Measurements from ENCODE around the gene ROBO2. TPM values are rescaled to one million over a fixed set of nuclear protein-coding genes. Genes with fewer than 3 reads are reported as not detected.

The ROBO2 gene
- total and polyA plus RNA-seq, 7 donors, result 0.23 to 2.9 (median 0.38) TPM; not detected in 1

DNA sequence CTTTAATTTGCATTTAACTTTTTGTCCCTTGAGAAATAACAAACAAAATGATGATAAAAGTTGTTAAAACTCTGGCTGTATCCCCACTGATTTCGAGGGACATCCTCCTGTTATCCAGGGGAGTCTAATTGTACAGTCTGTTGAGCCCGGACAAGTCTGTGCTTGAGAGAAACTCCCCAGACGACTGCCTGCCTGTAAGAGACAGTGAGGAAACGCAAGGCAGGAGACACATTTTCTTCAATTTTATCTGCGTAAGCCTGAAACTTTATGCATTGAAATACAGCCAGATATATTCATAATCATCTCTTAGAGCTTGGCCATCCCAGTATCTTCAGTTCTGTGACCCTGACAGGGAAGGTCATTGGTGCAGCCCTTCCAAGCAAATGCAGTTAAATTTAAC, 97.7 kb downstream of the ROBO2 start:
- no peaks in the 10 kb centered on the region for H3K9me3 ChIP-seq
- 79 to 87% methylated on average over 5 of the region's 5 CpGs for WGBS, 2 donors
- no peaks in the 10 kb centered on the region for H3K4me1 ChIP-seq
- intact Hi-C loops (cut with DNase I), result no loop called here
- no peak overlapping the region for H3K27ac ChIP-seq
- no peak for DNase-seq
- no peaks in the 10 kb centered on the region for H3K27me3 ChIP-seq
- H3K4me3 ChIP-seq, result no peak overlapping the region
- H3K36me3 ChIP-seq, result no peaks in the 10 kb centered on the region
- TF ChIP-seq, protein P1, sequence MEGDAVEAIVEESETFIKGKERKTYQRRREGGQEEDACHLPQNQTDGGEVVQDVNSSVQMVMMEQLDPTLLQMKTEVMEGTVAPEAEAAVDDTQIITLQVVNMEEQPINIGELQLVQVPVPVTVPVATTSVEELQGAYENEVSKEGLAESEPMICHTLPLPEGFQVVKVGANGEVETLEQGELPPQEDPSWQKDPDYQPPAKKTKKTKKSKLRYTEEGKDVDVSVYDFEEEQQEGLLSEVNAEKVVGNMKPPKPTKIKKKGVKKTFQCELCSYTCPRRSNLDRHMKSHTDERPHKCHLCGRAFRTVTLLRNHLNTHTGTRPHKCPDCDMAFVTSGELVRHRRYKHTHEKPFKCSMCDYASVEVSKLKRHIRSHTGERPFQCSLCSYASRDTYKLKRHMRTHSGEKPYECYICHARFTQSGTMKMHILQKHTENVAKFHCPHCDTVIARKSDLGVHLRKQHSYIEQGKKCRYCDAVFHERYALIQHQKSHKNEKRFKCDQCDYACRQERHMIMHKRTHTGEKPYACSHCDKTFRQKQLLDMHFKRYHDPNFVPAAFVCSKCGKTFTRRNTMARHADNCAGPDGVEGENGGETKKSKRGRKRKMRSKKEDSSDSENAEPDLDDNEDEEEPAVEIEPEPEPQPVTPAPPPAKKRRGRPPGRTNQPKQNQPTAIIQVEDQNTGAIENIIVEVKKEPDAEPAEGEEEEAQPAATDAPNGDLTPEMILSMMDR (IDR thresholded peaks at IDR 0.05), result no peak
- TF ChIP-seq EP300 (IDR thresholded peaks at IDR 0.05), result no peak
- TF ChIP-seq POLR2A (IDR thresholded peaks at IDR 0.05), result no peak
- no peak for TF ChIP-seq POLR2AphosphoS5 (IDR thresholded peaks at IDR 0.05)

DNA sequence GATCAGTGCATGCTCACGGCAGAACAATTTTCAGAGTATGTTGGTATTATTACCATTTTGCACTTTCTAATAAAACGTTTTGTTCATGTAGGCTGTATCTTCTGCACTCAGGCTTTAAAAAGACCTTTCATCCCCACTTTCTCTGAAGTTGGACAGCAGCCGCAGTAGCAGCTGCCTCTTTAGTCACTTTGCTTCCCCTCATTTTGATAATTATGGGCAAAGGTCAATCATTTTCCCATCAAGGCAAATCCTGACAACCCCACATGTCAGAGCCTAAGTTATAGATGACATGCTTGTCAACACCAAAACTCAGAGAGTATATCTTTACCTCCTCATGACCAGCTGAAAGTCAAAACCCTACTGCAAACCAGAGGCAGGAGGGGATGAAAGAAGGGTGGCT, 99.7 kb downstream of the ROBO2 start:
- H3K4me3 ChIP-seq, result no peak overlapping the region
- no peak for TF ChIP-seq POLR2AphosphoS5 (IDR thresholded peaks at IDR 0.05)
- no peak for TF ChIP-seq EP300 (IDR thresholded peaks at IDR 0.05)
- TF ChIP-seq POLR2A (IDR thresholded peaks at IDR 0.05), result no peak
- TF ChIP-seq, protein P1 (IDR thresholded peaks at IDR 0.05), result no peak
- H3K27ac ChIP-seq, result no peak overlapping the region
- intact Hi-C loops (cut with DNase I), result no loop called here
- no peaks in the 10 kb centered on the region for H3K36me3 ChIP-seq
- no peaks in the 10 kb centered on the region for H3K9me3 ChIP-seq
- no peaks in the 10 kb centered on the region for H3K4me1 ChIP-seq
- no peak for DNase-seq
- 55 to 71% methylated on average over 3 of the region's 3 CpGs for WGBS, 2 donors
- no peaks in the 10 kb centered on the region for H3K27me3 ChIP-seq

DNA sequence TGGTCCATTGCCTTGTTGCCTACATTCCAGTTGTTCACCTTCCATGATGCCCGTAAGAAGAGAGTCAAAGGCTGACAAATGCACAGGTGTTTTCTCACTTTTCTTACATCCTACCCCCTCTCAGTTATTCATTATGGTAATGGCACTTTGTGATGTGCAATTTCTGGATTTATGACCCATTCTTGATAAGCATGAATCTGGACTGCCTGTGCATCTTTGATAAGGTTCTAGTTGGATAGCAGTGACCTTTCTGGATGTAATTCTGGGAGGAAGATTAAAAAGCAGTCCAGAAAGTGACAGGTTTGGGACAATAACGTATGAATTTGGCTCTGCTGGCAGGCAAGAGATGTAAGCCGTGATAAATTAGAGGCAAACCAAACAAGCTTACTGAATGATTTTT, 101.5 kb downstream of the ROBO2 start:
- no peak for DNase-seq
- Histone ChIP-seq H3K4me1 (no peaks in the 10 kb centered on the region), H3K27ac (no peak overlapping the region), H3K4me3 (no peak overlapping the region), H3K9me3 (no peaks in the 10 kb centered on the region), H3K36me3 (no peaks in the 10 kb centered on the region), H3K27me3 (no peaks in the 10 kb centered on the region)
- 68 to 86% methylated on average over 3 of the region's 3 CpGs for WGBS, 2 donors
- intact Hi-C loops (cut with DNase I), result no loop called here
- no peak for TF ChIP-seq POLR2A (IDR thresholded peaks at IDR 0.05)
- TF ChIP-seq POLR2AphosphoS5 (IDR thresholded peaks at IDR 0.05), result no peak
- TF ChIP-seq, protein P1 (IDR thresholded peaks at IDR 0.05), result no peak
- no peak for TF ChIP-seq EP300 (IDR thresholded peaks at IDR 0.05)

DNA sequence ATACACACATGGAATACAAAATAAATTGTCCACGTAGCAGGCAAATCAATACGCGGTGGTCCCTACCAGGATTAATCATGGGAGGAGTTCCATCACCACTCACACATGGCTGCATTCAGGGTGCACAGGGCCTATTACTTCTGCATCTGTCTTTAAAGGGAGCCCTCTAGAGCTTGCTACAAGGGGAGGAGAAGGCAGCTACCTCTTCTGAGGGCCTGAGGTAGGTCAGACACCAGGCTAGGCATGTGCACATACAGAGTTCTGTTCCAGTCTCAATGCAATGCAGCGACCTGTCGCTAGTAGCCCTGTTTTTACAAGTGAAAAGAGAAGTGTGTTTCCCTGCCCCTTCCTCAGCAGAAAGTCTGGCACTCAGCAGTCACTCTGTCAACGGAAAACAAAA, 102.7 kb downstream of the ROBO2 start:
- intact Hi-C loops (cut with DNase I), result no loop called here
- 75 to 78% methylated on average over 6 of the region's 6 CpGs for WGBS, 2 donors
- no peak overlapping the region for H3K4me3 ChIP-seq
- no peaks in the 10 kb centered on the region for H3K36me3 ChIP-seq
- no peak for DNase-seq
- H3K27ac ChIP-seq, result no peak overlapping the region
- H3K27me3 ChIP-seq, result no peaks in the 10 kb centered on the region
- no peaks in the 10 kb centered on the region for H3K4me1 ChIP-seq
- no peak for TF ChIP-seq POLR2AphosphoS5 (IDR thresholded peaks at IDR 0.05)
- no peak for TF ChIP-seq POLR2A (IDR thresholded peaks at IDR 0.05)
- no peak for TF ChIP-seq EP300 (IDR thresholded peaks at IDR 0.05)
- TF ChIP-seq, protein P1 (IDR thresholded peaks at IDR 0.05), result no peak
- H3K9me3 ChIP-seq, result no peaks in the 10 kb centered on the region

DNA sequence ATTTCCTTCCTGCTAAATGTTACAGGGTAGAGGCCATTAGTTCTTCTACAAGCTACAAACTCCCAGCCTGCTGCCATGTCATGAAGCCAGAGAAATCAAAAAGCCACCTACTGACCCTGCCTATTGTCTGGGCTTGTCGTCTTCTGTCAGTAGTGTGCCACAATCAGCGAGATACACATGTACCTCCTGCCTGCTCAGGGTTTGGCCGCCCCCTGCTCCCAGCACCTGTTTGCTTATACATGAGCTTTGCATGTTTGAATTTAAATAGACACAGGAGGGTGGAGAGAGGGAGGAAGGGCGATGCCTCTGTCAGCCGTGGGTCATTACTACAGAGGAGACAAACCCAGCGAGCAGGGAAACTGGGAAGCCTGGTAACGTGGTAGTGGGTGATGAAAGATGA, 106.1 kb downstream of the ROBO2 start:
- no peaks in the 10 kb centered on the region for H3K4me1 ChIP-seq
- no peak overlapping the region for H3K4me3 ChIP-seq
- TF ChIP-seq EP300 (IDR thresholded peaks at IDR 0.05), result no peak
- no peak for TF ChIP-seq POLR2AphosphoS5 (IDR thresholded peaks at IDR 0.05)
- TF ChIP-seq, protein P1 (IDR thresholded peaks at IDR 0.05), result no peak
- no peak for TF ChIP-seq POLR2A (IDR thresholded peaks at IDR 0.05)
- no peaks in the 10 kb centered on the region for H3K9me3 ChIP-seq
- DNase-seq, result no peak
- H3K27me3 ChIP-seq, result no peaks in the 10 kb centered on the region
- whole genome bisulfite sequencing, 2 donors, result 59 to 67% methylated on average over 7 of the region's 7 CpGs
- no peaks in the 10 kb centered on the region for H3K36me3 ChIP-seq
- no peak overlapping the region for H3K27ac ChIP-seq
- intact Hi-C loops (cut with DNase I), result no loop called here
